Esophagus mucosa (tissue), 1 donor: Measurements from ENCODE around the gene CRB3. TPM values are rescaled to one million over a fixed set of nuclear protein-coding genes. Genes with fewer than 3 reads are reported as not detected.
"Not testable (repeated sequence)": the region's sequence is repeated elsewhere in the genome, so short reads cannot be mapped to it uniquely, and the experiment has no call there.

ENCODE experiments used
- ATAC-seq: fragments of 200-7000 bp; cut with Tn5 transposase; one replicate; pipeline ENCODE4 v1.9.1; 2020
- total RNA-seq: library from RNA; stranded (reverse); gene quantifications from one replicate; pipeline ENCODE4 v1.2.4, GENCODE V29; 2023
- donor health status: DM: yes; HTN: yes; CAD: no.

Gene CRB3, protein sequence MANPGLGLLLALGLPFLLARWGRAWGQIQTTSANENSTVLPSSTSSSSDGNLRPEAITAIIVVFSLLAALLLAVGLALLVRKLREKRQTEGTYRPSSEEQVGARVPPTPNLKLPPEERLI
- 37.3 TPM for total RNA-seq

- peak; percentile 58 for ATAC-seq
Measured at GRCh38 chr19:6464070-6464873, at the start of gene CRB3. TSS of gene CRB3 (plus strand) at chr19:6464271. CDS start at chr19:6464702, 431 bp downstream.

GRCh38 chr19:6414793-6415590, 49.1 kb upstream of the CRB3 start:
- ATAC-seq, result no peak

GRCh38 chr19:6415591-6416190, 48.4 kb upstream of the CRB3 start:
- ATAC-seq, result no peak

GRCh38 chr19:6416658-6417405, 47.2 kb upstream of the CRB3 start:
- no peak for ATAC-seq

DNA sequence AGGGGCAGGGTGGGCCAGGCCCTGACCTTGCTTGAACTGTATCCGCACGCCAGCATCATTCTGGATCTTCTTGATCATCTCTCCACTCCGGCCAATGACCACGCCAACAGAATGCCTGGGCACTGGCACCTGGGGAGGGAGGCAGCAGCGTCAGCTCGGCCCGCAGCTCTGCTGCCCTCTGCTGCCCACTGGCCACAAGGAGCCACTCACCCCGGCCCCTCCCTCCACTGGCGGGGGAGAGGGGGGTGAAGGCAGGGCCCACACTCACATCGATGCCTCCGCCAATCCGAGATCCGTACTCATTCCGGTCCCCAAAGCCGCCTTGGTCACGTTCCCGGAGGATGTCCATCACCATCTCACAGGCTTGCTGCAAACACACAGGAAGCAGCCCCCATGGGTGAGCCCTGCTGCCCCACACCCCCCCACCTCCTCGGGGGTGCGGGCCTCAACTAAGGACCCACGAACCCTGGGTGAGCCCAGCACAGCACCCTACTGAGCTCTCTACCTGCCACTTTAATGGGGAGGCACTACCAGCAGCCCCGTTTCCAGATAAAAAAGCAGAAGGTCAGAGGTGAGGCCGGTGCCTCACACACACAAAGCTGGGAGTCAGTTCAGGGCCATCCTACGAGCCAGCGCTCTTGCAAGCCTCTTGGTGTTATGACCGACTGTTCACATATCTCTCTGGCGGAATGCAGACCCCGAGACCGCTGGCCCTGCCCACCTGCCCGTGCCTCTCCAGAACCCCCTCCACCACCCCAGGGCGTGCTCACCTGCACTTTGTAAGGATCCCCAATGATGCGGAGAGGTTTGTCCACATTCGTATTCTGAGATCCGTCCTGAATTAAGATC, 46.1 kb upstream of the CRB3 start:
- ATAC-seq, result no peak

GRCh38 chr19:6418562-6418932, 45.5 kb upstream of the CRB3 start:
- ATAC-seq, result no peak

- ATAC-seq, result no peak
Measured at GRCh38 chr19:6421075-6422014, 42.7 kb upstream of the CRB3 start.

GRCh38 chr19:6423499-6424194, 40.4 kb upstream of the CRB3 start:
- no peak for ATAC-seq

- ATAC-seq, result no peak
Measured at GRCh38 chr19:6424195-6424938, 39.7 kb upstream of the CRB3 start, which contains the start of gene KHSRP. TSS of gene KHSRP (minus strand) at chr19:6424811. CDS start at chr19:6424701, 110 bp downstream.

- ATAC-seq, result peak; percentile 95
Measured at GRCh38 chr19:6424939-6425731, 38.9 kb upstream of the CRB3 start.

- ATAC-seq, result no peak
Measured at GRCh38 chr19:6425732-6426620, 38.1 kb upstream of the CRB3 start.

DNA sequence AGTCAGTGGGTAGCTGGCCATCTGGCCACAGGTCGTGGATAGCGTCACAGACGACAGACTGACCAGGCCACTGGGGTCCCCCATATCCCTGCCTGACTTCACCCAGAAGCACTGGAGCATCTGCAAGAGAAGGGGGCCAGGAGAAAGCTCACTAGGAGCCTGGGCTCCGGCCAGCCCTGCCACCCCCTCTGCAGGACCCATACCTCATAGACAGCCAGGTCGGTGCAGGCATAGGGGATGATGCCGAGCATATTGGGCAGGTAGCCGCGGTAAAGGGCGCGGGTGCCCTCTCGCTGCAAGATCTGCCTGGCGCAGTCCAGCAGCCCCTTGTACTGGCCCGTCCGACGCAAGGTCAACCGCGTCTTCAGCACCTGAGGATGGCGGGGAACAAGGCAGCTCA, 36.9 kb upstream of the CRB3 start:
- ATAC-seq, result no peak

- not testable (repeated sequence) for ATAC-seq
Measured at GRCh38 chr19:6428692-6429418, 35.2 kb upstream of the CRB3 start.

- ATAC-seq, result no peak
Measured at GRCh38 chr19:6429419-6430221, 34.5 kb upstream of the CRB3 start.

GRCh38 chr19:6431891-6432290, 32.2 kb upstream of the CRB3 start:
- ATAC-seq, result peak; percentile 12
